Myocyte (in vitro differentiated cells): ENCODE measurements around the gene SCMH1. TPM values are rescaled to one million over a fixed set of nuclear protein-coding genes. Genes with fewer than 3 reads are reported as not detected.
A peak's percentile ranks its signal among the peaks of the same experiment; 100 is the strongest.

Experiments used
- DNase-seq: peaks from one replicate; pipeline ENCODE4 v3.0.0-alpha.2; 2012; ENCODE audit warnings: low read depth
- total RNA-seq: library from RNA; depleted of rRNA; stranded (reverse); fragments of >200 nt; gene quantifications from 2 replicates; pipeline ENCODE4 v1.2.3, GENCODE V29; 2014

SCMH1 gene
- total RNA-seq, 1 donor from 2014 or later = 34.8 TPM

GRCh38 chr1:40980068-40980452, 262.0 kb downstream of the SCMH1 start:
- no peak for DNase-seq

GRCh38 chr1:40979241-40980067, 262.7 kb downstream of the SCMH1 start, which contains the start of gene CTPS1:
CTPS1 (plus strand) TSS chr1:40979696; CDS start chr1:40983291, 3,595 bp downstream.
- peak; percentile 93 for DNase-seq

DNA sequence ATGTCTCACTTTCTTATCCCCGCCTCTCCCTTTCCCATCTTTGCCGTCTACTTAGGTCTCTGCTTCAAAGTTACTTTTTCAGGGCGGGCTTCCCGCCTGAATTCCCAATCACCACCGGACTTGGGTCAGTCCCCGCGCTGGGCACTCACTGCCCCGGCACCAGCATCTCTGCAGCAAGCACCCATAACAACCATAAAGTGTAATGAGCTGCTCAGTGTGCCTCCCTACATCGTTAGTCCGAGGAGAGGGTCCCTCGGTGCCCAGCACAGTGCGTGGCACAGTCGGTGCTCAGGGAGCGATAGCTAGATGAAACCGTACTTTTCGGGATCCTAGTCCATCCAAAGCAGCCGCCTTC, 263.2 kb downstream of the SCMH1 start:
- no peak for DNase-seq

DNA sequence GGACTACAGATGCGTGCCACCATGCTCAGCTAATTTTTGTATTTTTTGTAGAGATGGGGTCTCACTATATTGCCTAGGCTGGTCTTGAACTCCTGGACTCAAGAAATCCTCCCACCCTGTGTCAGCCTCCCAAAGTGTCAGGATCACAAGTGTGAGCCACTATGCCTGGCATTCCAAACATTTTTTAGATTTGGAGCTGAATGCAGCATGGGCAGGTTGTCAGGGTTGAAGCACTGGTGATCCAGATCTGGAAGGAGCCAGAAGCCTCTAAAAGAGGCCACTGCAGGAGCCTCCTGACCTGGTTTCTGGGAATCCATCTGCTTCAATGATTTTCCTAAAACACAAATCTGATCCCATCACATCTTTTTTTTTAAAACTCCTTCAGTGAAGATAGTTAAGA, 264.4 kb downstream of the SCMH1 start:
- DNase-seq = no peak

Other genes starting within 250 kb of the SCMH1 start
- gene SLFNL1, start 220.6 kb downstream of the SCMH1 start, total RNA-seq = 0.05 and 0.27 TPM in 2 replicates
- gene FOXO6, start 119.1 kb upstream of the SCMH1 start, total RNA-seq = 16.0 and 28.9 TPM in 2 replicates
- 0.73 TPM in 1 of 2 replicates, not detected in the other for gene EDN2, start 242.4 kb upstream of the SCMH1 start, total RNA-seq